SK-N-MC (cell line): ENCODE results near the gene LDB1.

ENCODE experiments used
- EZH2 ChIP-seq: fragments of 200-600 bp; sonication (generic); IDR thresholded peaks from one replicate; pipeline ENCODE4 v1.6.1; 2017; ENCODE audit warnings: antibody characterized with exemption
- FOXP2 ChIP-seq: optimal IDR thresholded peaks from 2 replicates; pipeline ENCODE3; 2011; ENCODE audit warnings: mild to moderate bottlenecking, moderate library complexity; ENCODE audit not compliant: insufficient read depth; ENCODE audit errors: extremely low read length, control extremely low read depth
- POLR2AphosphoS5 ChIP-seq: IDR thresholded peaks from 2 replicates; pipeline ENCODE4 v1.6.1; 2012; ENCODE audit warnings: mild to moderate bottlenecking, low read depth, low read length, borderline replicate concordance

DNA sequence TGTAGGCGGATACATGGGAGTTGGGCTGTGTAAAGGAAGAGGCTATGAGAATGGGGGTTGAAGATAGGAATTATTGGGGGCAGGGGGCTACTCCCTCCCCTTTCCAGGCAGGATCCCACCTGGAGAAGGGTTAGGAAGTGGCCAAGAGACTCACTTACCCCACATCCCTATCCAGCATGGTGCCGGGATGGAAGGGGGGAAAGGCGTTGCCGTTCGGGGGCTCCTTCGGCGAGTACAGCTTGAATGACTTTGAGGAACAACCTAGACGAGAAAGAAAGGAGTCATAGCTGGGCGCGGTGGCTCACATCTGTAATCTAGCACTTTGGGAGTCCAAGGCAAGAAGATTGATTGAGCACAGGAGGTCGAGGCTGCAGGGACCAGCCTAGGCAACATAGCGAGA is 8.9 kb downstream of the LDB1 start:
- TF ChIP-seq POLR2AphosphoS5: no peak
- TF ChIP-seq EZH2: no peak
- no peak for TF ChIP-seq FOXP2
